GM20000 (cell line): Measurements from ENCODE around the gene PXK.
A peak's percentile ranks its signal among the peaks of the same experiment; 100 is the strongest.
"Not testable (repeated sequence)": the region's sequence is repeated elsewhere in the genome, so short reads cannot be mapped to it uniquely, and the experiment has no call there.

ENCODE experiments used
- DNase-seq: peaks from one replicate; pipeline ENCODE4 v3.0.0; 2012; ENCODE audit warnings: low spot score
- CTCF ChIP-seq: IDR thresholded peaks from 2 replicates; pipeline ENCODE4 v1.5.1; 2012; ENCODE audit warnings: mild to moderate bottlenecking, control low read depth; ENCODE audit errors: extremely low read depth, missing control alignments

PXK gene

DNA sequence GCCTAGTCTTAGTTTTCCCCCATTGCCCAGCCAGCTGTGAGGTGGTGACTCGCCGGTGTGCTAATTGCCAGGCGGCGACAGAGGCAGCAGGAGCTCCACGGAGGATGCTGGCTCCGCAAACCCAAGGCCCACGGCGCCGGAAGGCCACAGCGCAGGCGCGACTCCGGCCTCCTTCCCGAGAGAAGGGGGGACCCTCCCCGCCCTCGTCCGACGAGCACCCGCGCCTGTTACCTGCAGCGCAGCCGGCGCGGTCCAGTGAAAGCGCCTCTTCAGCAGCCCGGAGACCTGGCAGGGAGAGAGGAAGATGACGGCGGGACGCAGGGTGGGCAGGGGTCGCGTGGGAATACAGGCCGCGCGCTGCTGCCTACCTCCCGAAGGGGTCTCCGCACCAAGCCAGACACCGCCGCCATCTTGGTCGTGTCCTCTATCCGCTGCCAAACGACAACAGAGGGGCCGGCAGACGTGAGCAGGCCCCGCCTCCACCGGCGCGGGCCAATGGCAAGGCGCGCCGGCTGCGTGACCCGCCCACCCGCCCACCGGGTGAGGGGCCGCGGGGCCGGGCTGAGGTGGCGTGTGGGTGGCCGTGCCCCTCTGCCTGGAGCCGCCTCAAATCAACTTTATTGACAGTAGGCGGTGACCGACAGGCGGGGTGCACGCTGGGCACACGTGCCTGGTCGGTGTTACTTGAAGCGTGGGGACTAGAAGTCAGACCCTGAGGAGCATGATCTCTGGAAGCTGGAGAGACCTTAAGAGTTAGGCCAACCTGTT, 100.9 kb downstream of the PXK start, which contains the start of gene PDHB:
PDHB (minus strand) TSS at position 433 of the 768 bp plus-strand sequence; CDS start at position 410, 23 bp downstream.
- DNase-seq: peak; percentile 96
- TF ChIP-seq CTCF: no peak

GRCh38 chr3:58434168-58434504, 101.4 kb downstream of the PXK start:
- TF ChIP-seq CTCF: no peak
- no peak for DNase-seq

GRCh38 chr3:58434511-58434910, 101.8 kb downstream of the PXK start:
- TF ChIP-seq CTCF: no peak
- no peak for DNase-seq

GRCh38 chr3:58434990-58435389, 102.3 kb downstream of the PXK start:
- TF ChIP-seq CTCF: no peak
- DNase-seq: no peak

- not testable (repeated sequence) for DNase-seq
Measured at GRCh38 chr3:58437276-58437675, 104.6 kb downstream of the PXK start.

DNA sequence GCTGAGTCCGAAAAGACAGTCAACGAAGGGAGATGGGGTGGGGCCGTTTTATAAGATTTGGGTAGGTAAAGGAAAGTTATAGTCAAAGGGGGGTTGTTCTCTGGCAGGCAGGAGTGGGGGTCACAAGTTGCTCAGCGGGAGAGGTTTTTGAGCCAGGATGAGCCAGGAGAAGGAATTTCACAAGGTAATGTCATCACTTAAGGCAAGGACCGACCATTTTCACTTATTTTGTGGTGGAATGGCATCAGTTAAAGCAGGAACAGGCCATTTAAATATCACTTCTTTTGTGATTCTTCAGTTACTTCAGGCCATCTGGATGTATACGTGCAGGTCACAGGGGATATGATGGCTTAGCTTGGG, 108.3 kb downstream of the PXK start:
- DNase-seq: not testable (repeated sequence)

- no peak for DNase-seq
- TF ChIP-seq CTCF: no peak
Measured at GRCh38 chr3:58441514-58442450, 109.1 kb downstream of the PXK start.

- no peak for DNase-seq
- no peak for TF ChIP-seq CTCF
Measured at GRCh38 chr3:58452176-58452575, 119.5 kb downstream of the PXK start.
